K562 (cell line): Measurements from ENCODE around the gene TLL1. TPM values are rescaled to one million over a fixed set of nuclear protein-coding genes. Genes with fewer than 3 reads are reported as not detected.

ENCODE experiments used
- ATAC-seq: fragments of 200-7000 bp; cut with Tn5 transposase; 3 replicates; pipeline ENCODE4 v1.9.1; 2020; ENCODE audit warnings: moderate library complexity
- BruUV-seq: library from RNA; stranded (reverse); fragments of 400-500 nt; replicated peaks from 2 replicates; lab custom pipeline; 2021; lab: Mats Ljungman, UMichigan
- CTCF ChIA-PET: fragments of 300-600 bp; formaldehyde crosslinking; extraction: SDS; loops from one replicate; lab custom pipeline; 2021; ENCODE audit warnings: low intra/inter-chr PET ratio; lab: Yijun Ruan, JAX
- POLR2A ChIA-PET: fragments of 300-600, 350-650 bp; sonication (Branson Sonifier 250); formaldehyde crosslinking; extraction: SDS; loops from one replicate; lab custom pipeline; 2021; ENCODE audit warnings: antibody characterized with exemption, inconsistent platforms; lab: Yijun Ruan, JAX
- DNase-seq, 4 experiments: peaks; one replicate each; pipeline versions ENCODE4 v3.0.0 to v3.0.0-alpha.2; 2011 to 2018; ENCODE audit warnings: low spot score in 3 of 4, mixed read lengths in 3 of 4; ENCODE audit errors: extremely low read depth in 1 of 4
- FAIRE-seq: peaks from 2 replicates; lab custom pipeline; 2011; peaks lifted over from hg19 to GRCh38; lab: Jason Lieb, UNC
- H2AFZ ChIP-seq: 2 replicates; pipeline ENCODE4 v1.6.0; 2011; ENCODE audit warnings: low read depth, low read length, control low read depth, inconsistent platforms
- H3K27ac ChIP-seq: fragments of 200-600 bp; 3 replicates; pipeline ENCODE4 v1.8.0; 2011; ENCODE audit warnings: low read depth, mild to moderate bottlenecking, control low read depth, inconsistent platforms, low read length, moderate library complexity, mixed read lengths; ENCODE audit errors: extremely low read depth
- H3K27me3 ChIP-seq, 2 experiments: fragments of 300-600 bp in 1 of 2; 2 replicates in 1 of 2; 3 replicates in 1 of 2; pipeline versions ENCODE4 v1.6.0 to v1.8.0; 2011; ENCODE audit warnings: inconsistent platforms in 2 of 2, low read length in 2 of 2, mild to moderate bottlenecking in 1 of 2, mixed read lengths in 1 of 2, moderate library complexity in 1 of 2; ENCODE audit not compliant: control insufficient read depth in 2 of 2, insufficient read depth in 2 of 2
- H3K36me3 ChIP-seq: fragments of 300-600 bp; 3 replicates; pipeline ENCODE4 v1.8.0; 2011; ENCODE audit warnings: mild to moderate bottlenecking, low read length, inconsistent platforms; ENCODE audit not compliant: control insufficient read depth, insufficient read depth
- H3K4me1 ChIP-seq, 2 experiments: fragments of 200-600 bp in 1 of 2; replicated peaks in 1 of 2; 2 replicates in 1 of 2; 3 replicates in 1 of 2; pipeline versions ENCODE4 v1.5.1 to v1.8.0; 2011; ENCODE audit warnings: inconsistent platforms in 2 of 2, low read length in 2 of 2, mild to moderate bottlenecking in 1 of 2, mixed read lengths in 1 of 2, moderate library complexity in 1 of 2; ENCODE audit not compliant: control insufficient read depth in 2 of 2, insufficient read depth in 2 of 2
- H3K4me2 ChIP-seq: 2 replicates; pipeline ENCODE4 v1.6.1; 2011; ENCODE audit warnings: low read length, control low read depth, inconsistent platforms, mixed read lengths; ENCODE audit not compliant: insufficient read depth
- H3K4me3 ChIP-seq: fragments of 200-600 bp; sonication (generic), shearing (Covaris generic); 2 replicates; pipeline ENCODE4 v1.5.1; 2016; ENCODE audit warnings: control low read depth, inconsistent platforms
- H3K79me2 ChIP-seq: fragments of 200-600 bp; 3 replicates; pipeline ENCODE4 v1.8.0; 2011; ENCODE audit warnings: low read length, inconsistent platforms; ENCODE audit not compliant: control insufficient read depth, insufficient read depth
- H3K9ac ChIP-seq, 2 experiments: 2 replicates each; pipeline versions ENCODE4 v1.6.0 to v1.6.1; 2011; ENCODE audit warnings: low read depth in 2 of 2, low read length in 2 of 2, control low read depth in 1 of 2, inconsistent platforms in 1 of 2, mild to moderate bottlenecking in 1 of 2, mixed read lengths in 1 of 2; ENCODE audit not compliant: insufficient read depth in 1 of 2
- H3K9me1 ChIP-seq: one replicate; pipeline ENCODE4 v1.6.0; 2011; ENCODE audit warnings: inconsistent platforms, mild to moderate bottlenecking, low read length, moderate library complexity; ENCODE audit not compliant: control insufficient read depth, insufficient read depth
- H3K9me3 ChIP-seq: replicated peaks from 2 replicates; pipeline ENCODE4 v1.5.1; 2011; ENCODE audit warnings: low read depth, low read length, inconsistent platforms; ENCODE audit not compliant: control insufficient read depth, insufficient read depth
- H4K20me1 ChIP-seq: replicated peaks from 2 replicates; pipeline ENCODE4 v1.6.1; 2011; ENCODE audit warnings: low read length, inconsistent platforms, mixed read lengths; ENCODE audit not compliant: control insufficient read depth, insufficient read depth
- ADNP ChIP-seq: fragments of 200-800 bp; sonication (Bioruptor generic); IDR thresholded peaks from 2 replicates; pipeline ENCODE4 v1.6.1; 2016; ENCODE audit warnings: missing genetic modification characterization, missing compliant biosample characterization
- BRF1 ChIP-seq: IDR thresholded peaks from 3 replicates; pipeline ENCODE4 v1.6.1; 2011; ENCODE audit warnings: borderline replicate concordance, mild to moderate bottlenecking; ENCODE audit not compliant: insufficient read length; ENCODE audit errors: extremely low read depth
- CHD2 ChIP-seq: IDR thresholded peaks from 2 replicates; pipeline ENCODE4 v1.6.1; 2011; ENCODE audit warnings: low read depth, low read length
- NFATC3 ChIP-seq: fragments of 450-650 bp; IDR thresholded peaks from 2 replicates; pipeline ENCODE4 v1.6.1; 2017; ENCODE audit warnings: mild to moderate bottlenecking
- PHF20 ChIP-seq: fragments of 450-650 bp; IDR thresholded peaks from 2 replicates; pipeline ENCODE4 v1.6.1; 2018; ENCODE audit not compliant: partially characterized antibody
- POLR2G ChIP-seq: fragments of 200-400 bp; formaldehyde crosslinking; IDR thresholded peaks from 2 replicates; pipeline ENCODE4 v1.6.1; 2017; ENCODE audit warnings: low read depth, mild to moderate bottlenecking, antibody characterized with exemption, low read length, moderate library complexity
- RBM17 ChIP-seq: fragments of 200-400 bp; formaldehyde crosslinking; IDR thresholded peaks from 2 replicates; pipeline ENCODE4 v1.6.1; 2017; ENCODE audit warnings: low read depth, mild to moderate bottlenecking, low read length, borderline replicate concordance
- RBM39 ChIP-seq: fragments of 200-400 bp; formaldehyde crosslinking; optimal IDR thresholded peaks from 2 replicates; pipeline ENCODE3; 2018; ENCODE audit warnings: low read depth, low read length
- TAF1 ChIP-seq: IDR thresholded peaks from 2 replicates; pipeline ENCODE4 v1.6.1; 2011; ENCODE audit warnings: mild to moderate bottlenecking, low read length, moderate library complexity; ENCODE audit not compliant: insufficient read depth, control insufficient read depth, severe bottlenecking; ENCODE audit errors: extremely low read depth
- TEAD4 ChIP-seq, 2 experiments: sonication (generic) in 1 of 2; formaldehyde crosslinking in 1 of 2; IDR thresholded peaks; 2 replicates each; pipeline versions ENCODE4 v1.6.1 to v1.8.0; 2012 to 2022; ENCODE audit warnings: borderline replicate concordance in 1 of 2, inconsistent platforms in 1 of 2, low read length in 1 of 2, mild to moderate bottlenecking in 1 of 2, missing genetic modification reagents in 1 of 2
- ZNF444 ChIP-seq: fragments of 250-450 bp; sonication (Bioruptor Pico); IDR thresholded peaks from 2 replicates; pipeline ENCODE4 v1.4.0; 2020; ENCODE audit warnings: mild to moderate bottlenecking, moderate library complexity
- WGBS: fragments of 100-300 bp; shearing (Covaris generic); methylation state at CpG from one replicate; pipeline ENCODE4 v1.1.6; 2016; ENCODE audit warnings: low coverage, mixed read lengths; ENCODE audit not compliant: insufficient coverage; ENCODE audit errors: missing lambda C conversion rate; 5-methylcytosine and 5-hydroxymethylcytosine counted together
- in situ Hi-C: fragments of 300-500 bp; cut with MboI; formaldehyde crosslinking; loops from 4 replicates; pipeline ENCODE4 v1.15.0; 2018; ENCODE audit warnings: inconsistent platforms, mixed read lengths
- intact Hi-C: fragments of 100-400 bp; cut with micrococcal nuclease; formaldehyde crosslinking; loops from 2 replicates; pipeline ENCODE4 v1.14.2; 2022
- polyA plus RNA-seq, 8 experiments: library from polyadenylated mRNA; depleted of rRNA in 4 of 8; stranded (reverse) in 5 of 8; unstranded in 3 of 8; fragments of >200 nt; fragmentation: Nextera tagmentation in 2 of 8; fragmentation: Illumina TruSeq in 1 of 8; extraction: Ambion mirVana in 2 of 8; extraction: Trizol in 1 of 8; gene quantifications; 2 replicates each; pipeline versions ENCODE4 v1.2.1 to v1.2.3, GENCODE V29; 2011 to 2014; ENCODE audit warnings: inconsistent platforms in 1 of 8, missing spikeins in 1 of 8
- total RNA-seq, 7 experiments: library from RNA; depleted of rRNA in 6 of 7; stranded (reverse); fragments of >200 nt in 6 of 7; fragmentation: Illumina TruSeq in 2 of 7; extraction: Trizol in 2 of 7; gene quantifications; 2 replicates each; pipeline versions ENCODE4 v1.2.1 to v1.2.3, GENCODE V29; 2011 to 2021; ENCODE audit warnings: low replicate concordance in 1 of 7
- TF ChIP-seq, protein P1 (sequence below): fragments of 450-650 bp; conservative IDR thresholded peaks from 2 replicates; pipeline ENCODE4 v1.6.1; 2016; ENCODE audit warnings: missing genetic modification characterization, low read depth, mild to moderate bottlenecking, missing compliant biosample characterization, moderate library complexity
- TF ChIP-seq, protein P2 (sequence below): fragments of 250-450 bp; sonication (Bioruptor Pico); IDR thresholded peaks from 2 replicates; pipeline ENCODE4 v1.8.0; 2022; ENCODE audit warnings: moderate library complexity, mild to moderate bottlenecking, inconsistent platforms

TLL1 gene
- total and polyA plus RNA-seq, 9 of the 15 experiments (the other 6 are each of a cell fraction or from before 2014, with no cell fraction given): not detected

DNA sequence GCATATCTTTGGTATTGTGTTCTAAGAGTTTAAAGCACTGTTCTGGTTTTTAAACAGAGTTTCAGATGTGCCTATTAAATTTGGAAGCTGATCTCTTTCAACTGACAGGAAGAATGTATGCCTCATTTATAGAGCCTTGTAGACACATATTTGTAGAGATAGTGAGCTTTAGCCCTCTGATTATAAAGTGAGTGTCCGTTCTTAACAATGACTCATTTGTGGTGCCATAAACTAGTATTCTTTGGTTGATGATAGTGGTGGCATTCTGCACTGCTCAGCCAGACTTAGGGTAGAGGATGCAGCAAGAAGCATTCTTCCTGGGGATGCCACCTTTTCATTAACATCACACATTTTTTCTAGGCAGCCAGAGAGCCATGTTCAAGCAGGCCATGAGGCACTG, 121.7 kb downstream of the TLL1 start:
- TF ChIP-seq RBM39: no peak
- no peak for TF ChIP-seq RBM17
- TF ChIP-seq, protein P1, sequence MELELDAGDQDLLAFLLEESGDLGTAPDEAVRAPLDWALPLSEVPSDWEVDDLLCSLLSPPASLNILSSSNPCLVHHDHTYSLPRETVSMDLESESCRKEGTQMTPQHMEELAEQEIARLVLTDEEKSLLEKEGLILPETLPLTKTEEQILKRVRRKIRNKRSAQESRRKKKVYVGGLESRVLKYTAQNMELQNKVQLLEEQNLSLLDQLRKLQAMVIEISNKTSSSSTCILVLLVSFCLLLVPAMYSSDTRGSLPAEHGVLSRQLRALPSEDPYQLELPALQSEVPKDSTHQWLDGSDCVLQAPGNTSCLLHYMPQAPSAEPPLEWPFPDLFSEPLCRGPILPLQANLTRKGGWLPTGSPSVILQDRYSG (tag): no peak
- no peak for TF ChIP-seq TEAD4 (IDR thresholded peaks at IDR 0.05; ENCODE audit: low read length)
- TF ChIP-seq TEAD4 (CRISPR knock-in tag; IDR thresholded peaks at IDR 0.05; ENCODE audit: borderline replicate concordance): no peak
- no peak for TF ChIP-seq TAF1
- TF ChIP-seq, protein P2, sequence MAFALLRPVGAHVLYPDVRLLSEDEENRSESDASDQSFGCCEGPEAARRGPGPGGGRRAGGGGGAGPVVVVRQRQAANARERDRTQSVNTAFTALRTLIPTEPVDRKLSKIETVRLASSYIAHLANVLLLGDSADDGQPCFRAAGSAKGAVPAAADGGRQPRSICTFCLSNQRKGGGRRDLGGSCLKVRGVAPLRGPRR: no peak
- TF ChIP-seq ADNP: no peak
- no peak for TF ChIP-seq NFATC3
- no peak for TF ChIP-seq ZNF444 (CRISPR knock-in tag)
- no peak for TF ChIP-seq BRF1
- no peak for TF ChIP-seq PHF20
- TF ChIP-seq POLR2G: no peak
- no peak for TF ChIP-seq CHD2
- ATAC-seq (no peak), FAIRE-seq (no peak), DNase-seq (no peak)
- no peaks in the 10 kb centered on the region for H3K27me3 ChIP-seq
- intact Hi-C loops (loop anchor here (5.0 kb wide), 1 partner anchor 567 kb away; no protein-coding TSS in a partner anchor), in situ Hi-C loops (no loop called here)
- H3K4me2 ChIP-seq: no peak overlapping the region
- no peak overlapping the region for H3K4me3 ChIP-seq
- CTCF ChIA-PET: no interaction called here
- H3K9ac ChIP-seq: no peak overlapping the region
- no peaks in the 10 kb centered on the region for H3K4me1 ChIP-seq
- H3K79me2 ChIP-seq: no peaks in the 10 kb centered on the region
- H2AFZ ChIP-seq: no peak overlapping the region
- no peaks in the 10 kb centered on the region for H3K36me3 ChIP-seq
- H3K27ac ChIP-seq: no peak overlapping the region
- H3K9me3 ChIP-seq: no peaks in the 10 kb centered on the region
- H4K20me1 ChIP-seq: no peaks in the 10 kb centered on the region
- WGBS: 0% methylated on average over 1 of the region's 1 CpG
- POLR2A ChIA-PET: no interaction called here
- no peaks in the 10 kb centered on the region for H3K9me1 ChIP-seq
- no TSS peak for BruUV-seq
